HepG2 (cell line): ENCODE measurements around the gene POLRMT. TPM values are rescaled to one million over a fixed set of nuclear protein-coding genes. Genes with fewer than 3 reads are reported as not detected.

Source experiments
- ATAC-seq: fragments of 200-7000 bp; cut with Tn5 transposase; 3 replicates; pipeline ENCODE4 v1.9.1; 2020; ENCODE audit warnings: mild to moderate bottlenecking, moderate library complexity
- BruUV-seq: library from RNA; stranded (reverse); fragments of 400-500 nt; replicated peaks from 2 replicates; lab custom pipeline; 2021; lab: Mats Ljungman, UMichigan
- CTCF ChIA-PET: fragments of 300-600 bp; formaldehyde crosslinking; extraction: SDS; loops from one replicate; lab custom pipeline; 2021; ENCODE audit warnings: low total read pairs, inconsistent platforms, low intra/inter-chr PET ratio; lab: Yijun Ruan, JAX
- POLR2A ChIA-PET: fragments of 350-600 bp; sonication (Branson Sonifier 250); formaldehyde crosslinking; loops from one replicate; lab custom pipeline; 2020; ENCODE audit warnings: antibody characterized with exemption, inconsistent platforms; lab: Yijun Ruan, JAX
- DNase-seq: peaks from one replicate; pipeline ENCODE4 v3.0.0-alpha.2; 2015; ENCODE audit warnings: low spot score
- FAIRE-seq: peaks from 3 replicates; lab custom pipeline; 2011; peaks lifted over from hg19 to GRCh38; lab: Jason Lieb, UNC
- H2AFZ ChIP-seq: one replicate; pipeline ENCODE4 v1.6.1; 2011; ENCODE audit warnings: low read length, inconsistent platforms
- H3K27ac ChIP-seq: fragments of 300-600 bp; 3 replicates; pipeline ENCODE4 v1.8.0; 2011; ENCODE audit warnings: mixed run types, mild to moderate bottlenecking, mixed read lengths, low read length, inconsistent platforms; ENCODE audit not compliant: insufficient read depth; ENCODE audit errors: extremely low read length
- H3K27me3 ChIP-seq, 2 experiments: fragments of 200-600 bp in 1 of 2; 2 replicates in 1 of 2; 3 replicates in 1 of 2; pipeline versions ENCODE4 v1.6.0 to v1.8.0; 2011; ENCODE audit warnings: low read length in 2 of 2, mild to moderate bottlenecking in 2 of 2, moderate library complexity in 2 of 2, inconsistent platforms in 1 of 2; ENCODE audit not compliant: insufficient read depth in 2 of 2, control insufficient read depth in 1 of 2
- H3K36me3 ChIP-seq, 2 experiments: fragments of 200-600 bp in 1 of 2; replicated peaks in 1 of 2; 2 replicates in 1 of 2; 3 replicates in 1 of 2; pipeline versions ENCODE4 v1.5.1 to v1.8.0; 2011; ENCODE audit warnings: low read length in 2 of 2, inconsistent platforms in 1 of 2; ENCODE audit not compliant: insufficient read depth in 2 of 2, control insufficient read depth in 1 of 2
- H3K4me1 ChIP-seq: 2 replicates; pipeline ENCODE4 v1.5.1; 2012; ENCODE audit warnings: low read length, inconsistent platforms; ENCODE audit not compliant: insufficient read depth
- H3K4me2 ChIP-seq: 2 replicates; pipeline ENCODE4 v1.6.0; 2011; ENCODE audit warnings: low read depth, low read length, inconsistent platforms
- H3K4me3 ChIP-seq, 3 experiments: fragments of 200-600 bp in 1 of 3; sonication (generic), shearing (Covaris generic) in 1 of 3; replicated peaks in 1 of 3; 2 replicates each; pipeline ENCODE4 v1.5.1; 2011 to 2016; ENCODE audit warnings: low read length in 3 of 3, inconsistent platforms in 2 of 3, low read depth in 2 of 3, mild to moderate bottlenecking in 2 of 3, control low read depth in 1 of 3, mixed read lengths in 1 of 3; ENCODE audit not compliant: insufficient read depth in 1 of 3
- H3K79me2 ChIP-seq: one replicate; pipeline ENCODE4 v1.6.1; 2011; ENCODE audit warnings: low read length, inconsistent platforms; ENCODE audit not compliant: insufficient read depth
- H3K9ac ChIP-seq: 2 replicates; pipeline ENCODE4 v1.6.0; 2011; ENCODE audit warnings: mild to moderate bottlenecking, low read depth, low read length, inconsistent platforms; ENCODE audit not compliant: insufficient read depth
- H3K9me3 ChIP-seq: 2 replicates; pipeline ENCODE4 v1.5.1; 2012; ENCODE audit warnings: mild to moderate bottlenecking, low read length
- H4K20me1 ChIP-seq: 2 replicates; pipeline ENCODE4 v1.6.0; 2011; ENCODE audit warnings: inconsistent platforms, mild to moderate bottlenecking, low read length, moderate library complexity; ENCODE audit not compliant: insufficient read depth
- AGO2 ChIP-seq: fragments of 200-400 bp; formaldehyde crosslinking; optimal IDR thresholded peaks from 2 replicates; pipeline ENCODE3; 2017; ENCODE audit warnings: mild to moderate bottlenecking, low read depth, low read length, moderate library complexity
- DMAP1 ChIP-seq: IDR thresholded peaks from 2 replicates; pipeline ENCODE4 v1.6.1; 2016
- NFAT5 ChIP-seq: sonication (generic); formaldehyde crosslinking; IDR thresholded peaks from 2 replicates; pipeline ENCODE4 v1.4.0; 2020; ENCODE audit warnings: missing genetic modification reagents
- RBFOX2 ChIP-seq: fragments of 200-400 bp; formaldehyde crosslinking; IDR thresholded peaks from 2 replicates; pipeline ENCODE4 v1.6.1; 2017; ENCODE audit warnings: low read depth, mild to moderate bottlenecking, low read length
- ZNF256 ChIP-seq: sonication (generic); formaldehyde crosslinking; conservative IDR thresholded peaks from 2 replicates; pipeline ENCODE4 v1.4.0; 2020; ENCODE audit warnings: missing genetic modification reagents
- ZNF724P ChIP-seq: sonication (generic); formaldehyde crosslinking; IDR thresholded peaks from 2 replicates; pipeline ENCODE4 v1.8.0; 2022; ENCODE audit warnings: missing genetic modification reagents, borderline replicate concordance
- WGBS: methylation state at CpG from one replicate; pipeline ENCODE4 v1.1.6; 2017; ENCODE audit warnings: low lambda C conversion rate; 5-methylcytosine and 5-hydroxymethylcytosine counted together
- in situ Hi-C: cut with HindIII; loops from 2 replicates; pipeline ENCODE4 v1.10.0; 2017; ENCODE audit warnings: low pct_unique_long_range_greater_than_20kb; ENCODE audit not compliant: extremely low pct_ligation_motif_present
- intact Hi-C: fragments of 100-400 bp; cut with micrococcal nuclease; formaldehyde crosslinking; loops from one replicate; pipeline ENCODE4 v1.10.0; 2022; ENCODE audit not compliant: unreplicated experiment
- polyA plus RNA-seq, 8 experiments: library from polyadenylated mRNA; depleted of rRNA in 3 of 8; stranded (reverse) in 7 of 8; unstranded in 1 of 8; fragments of >200 nt; fragmentation: Illumina TruSeq in 4 of 8; extraction: Trizol in 4 of 8; gene quantifications; 2 replicates each; pipeline versions ENCODE4 v1.2.1 to v1.2.3, GENCODE V29; 2011 to 2016; ENCODE audit warnings: low read depth in 4 of 8, missing spikeins in 1 of 8, mixed read lengths in 1 of 8; ENCODE audit not compliant: insufficient read depth in 1 of 8
- total RNA-seq, 5 experiments: library from RNA; depleted of rRNA; stranded (reverse); fragments of >200 nt; fragmentation: Illumina TruSeq; extraction: Trizol; gene quantifications; 2 replicates each; pipeline ENCODE4 v1.2.3, GENCODE V29; 2016; ENCODE audit warnings: low read depth in 1 of 5

The POLRMT gene
- total and polyA plus RNA-seq, 2 of the 13 experiments (the other 11 are each of a cell fraction or from before 2014, with no cell fraction given), result 78.0 to 101 TPM

GRCh38 chr19:647566-648284, 14.4 kb upstream of the POLRMT start:
- Histone ChIP-seq H3K4me1 (no peaks in the 10 kb centered on the region), H3K9me3 (no peaks in the 10 kb centered on the region), H3K36me3 (peaks cover 24 to 43% of the 10 kb centered on the region in 2 experiments; a peak in 4 of 5 replicates), H3K27me3 (no peaks in the 10 kb centered on the region), H3K27ac (no peak overlapping the region), H3K4me3 (no peak overlapping the region), H3K79me2 (peaks cover 7% of the 10 kb centered on the region), H4K20me1 (peaks cover 16% of the 10 kb centered on the region; the same call in 1 of the 2 replicates), H3K9ac (no peak overlapping the region), H2AFZ (no peak overlapping the region), H3K4me2 (no peak overlapping the region)
- ATAC-seq, result no peak
- intact Hi-C loops (no loop called here), in situ Hi-C loops (no loop called here)
- no peak for FAIRE-seq
- WGBS, result 95% methylated on average over 43 of the region's 52 CpGs
- TF ChIP-seq ZNF256 (CRISPR knock-in tag) (no peak), AGO2 (peak; percentile 43), ZNF724P (CRISPR knock-in tag) (no peak), RBFOX2 (peak; percentile 25; the same call in 1 of the 2 replicates), NFAT5 (CRISPR knock-in tag) (no peak), DMAP1 (CRISPR knock-in tag) (no peak)
- POLR2A ChIA-PET, result no interaction called here
- CTCF ChIA-PET, result no interaction called here
- TSS peak; percentile 63 for BruUV-seq
- no peak for DNase-seq
